Naive thymus-derived CD4-positive, alpha-beta T cell (primary cell): Measurements from ENCODE around the gene LTA4H. TPM values are rescaled to one million over a fixed set of nuclear protein-coding genes. Genes with fewer than 3 reads are reported as not detected.

Source experiments
- ATAC-seq: fragments of 150-1000 bp; cut with Tn5 transposase; 2 replicates; pipeline ENCODE4 v1.10.0; 2021; ENCODE audit warnings: mild to moderate bottlenecking, moderate library complexity
- CTCF ChIA-PET: fragments of 350-600 bp; sonication (Branson Sonifier 250); formaldehyde crosslinking; loops from one replicate; lab custom pipeline; 2021; ENCODE audit warnings: antibody characterized with exemption; lab: Charles Lee
- POLR2A ChIA-PET: fragments of 350-600 bp; sonication (Branson Sonifier 250); formaldehyde crosslinking; loops from one replicate; lab custom pipeline; 2021; ENCODE audit warnings: antibody characterized with exemption, inconsistent platforms; lab: Charles Lee
- DNase-seq, 9 donors: peaks; one replicate each; pipeline versions ENCODE4 v3.0.0 to v3.0.0-alpha.2; 2020 to 2022; ENCODE audit warnings: mixed read lengths in 1 of 9
- H3K27ac ChIP-seq: one replicate; pipeline ENCODE4 v1.7.0; 2013; ENCODE audit warnings: mild to moderate bottlenecking, low read depth, low read length, moderate library complexity
- H3K27me3 ChIP-seq, 2 donors: one replicate each; pipeline ENCODE4 v1.7.0; 2013; ENCODE audit warnings: low read length in 2 of 2, mild to moderate bottlenecking in 2 of 2, moderate library complexity in 2 of 2; ENCODE audit not compliant: control insufficient read depth in 2 of 2, insufficient read depth in 2 of 2
- H3K36me3 ChIP-seq, 3 experiments: 1 replicate in 2 of 3; 2 replicates in 1 of 3; pipeline ENCODE4 v1.7.0; 2013; ENCODE audit warnings: low read length in 3 of 3, mild to moderate bottlenecking in 3 of 3, moderate library complexity in 1 of 3; ENCODE audit not compliant: insufficient read depth in 3 of 3, control insufficient read depth in 2 of 3
- H3K4me1 ChIP-seq, 2 donors: one replicate each; pipeline ENCODE4 v1.7.0; 2013; ENCODE audit warnings: low read length in 2 of 2, mild to moderate bottlenecking in 2 of 2, moderate library complexity in 1 of 2; ENCODE audit not compliant: control insufficient read depth in 2 of 2, insufficient read depth in 2 of 2
- H3K4me3 ChIP-seq: 2 replicates; pipeline ENCODE4 v1.7.0; 2013; ENCODE audit warnings: mild to moderate bottlenecking, low read length
- H3K9me3 ChIP-seq, 3 experiments: 1 replicate in 2 of 3; 2 replicates in 1 of 3; pipeline ENCODE4 v1.7.0; 2013; ENCODE audit warnings: low read length in 3 of 3; ENCODE audit not compliant: control insufficient read depth in 2 of 3
- H3K27ac Mint-ChIP-seq, 9 donors: one replicate each; pipeline ENCODE4 v1.8.0; 2020 to 2022; ENCODE audit warnings: mixed read lengths in 9 of 9, mild to moderate bottlenecking in 8 of 9, moderate library complexity in 5 of 9, inconsistent platforms in 2 of 9
- H3K27me3 Mint-ChIP-seq, 5 donors: one replicate each; pipeline ENCODE4 v1.8.0; 2021 to 2022; ENCODE audit warnings: mixed read lengths in 5 of 5, mild to moderate bottlenecking in 1 of 5
- H3K36me3 Mint-ChIP-seq, 5 donors: one replicate each; pipeline ENCODE4 v1.8.0; 2020 to 2022; ENCODE audit warnings: mixed read lengths in 5 of 5, mild to moderate bottlenecking in 3 of 5, inconsistent platforms in 1 of 5
- H3K4me1 Mint-ChIP-seq, 7 donors: one replicate each; pipeline ENCODE4 v1.8.0; 2020 to 2022; ENCODE audit warnings: mixed read lengths in 7 of 7, mild to moderate bottlenecking in 3 of 7, inconsistent platforms in 1 of 7
- H3K4me3 Mint-ChIP-seq, 10 donors: one replicate each; pipeline ENCODE4 v1.8.0; 2020 to 2022; ENCODE audit warnings: mild to moderate bottlenecking in 10 of 10, mixed read lengths in 10 of 10, moderate library complexity in 6 of 10, inconsistent platforms in 2 of 10
- H3K9me3 Mint-ChIP-seq, 11 donors: one replicate each; pipeline ENCODE4 v1.8.0; 2020 to 2022; ENCODE audit warnings: mixed read lengths in 11 of 11, mild to moderate bottlenecking in 4 of 11, inconsistent platforms in 1 of 11, moderate library complexity in 1 of 11
- intact Hi-C, 2 donors: fragments of 100-400 bp; cut with micrococcal nuclease; formaldehyde crosslinking; loops; one replicate each; pipeline ENCODE4 v1.15.1; 2023
- polyA plus RNA-seq, 2 donors: library from polyadenylated mRNA; unstranded; fragments of 300-500 nt; fragmentation: Illumina TruSeq; gene quantifications; one replicate each; pipeline ENCODE4 v1.2.3, GENCODE V29; 2021
- total RNA-seq, 6 experiments: library from RNA in 5 of 6; stranded (reverse) in 5 of 6; gene quantifications; 1 replicate in 5 of 6; 2 replicates in 1 of 6; pipeline ENCODE4 v1.2.3 and lab custom pipeline; 2021 to 2026

LTA4H gene
- total and polyA plus RNA-seq, 7 experiments from 2014 or later: 52.5 to 151 (median 70.8) TPM

- Mint-ChIP-seq H3K4me3 (no peak overlapping the region), H3K4me1 (peaks cover 6 to 16% (median 10%) of the 10 kb centered on the region in 7 donors), H3K27ac (no peak overlapping the region), H3K27me3 (no peaks in the 10 kb centered on the region), H3K9me3 (peaks cover 0 to 12% (median 0%) of the 10 kb centered on the region in 11 donors), H3K36me3 (peaks cover 0 to 18% (median 0%) of the 10 kb centered on the region in 5 donors)
- no peak for DNase-seq
- H3K36me3 ChIP-seq: no peaks in the 10 kb centered on the region
- no peaks in the 10 kb centered on the region for H3K9me3 ChIP-seq
- ChIA-PET POLR2A (no interaction called here), CTCF (interaction anchor here (1.1 kb wide), 1 partner anchor 12 kb away, joined by 3 read pairs; no protein-coding TSS in a partner anchor)
- no peak overlapping the region for H3K27ac ChIP-seq
- no peak for ATAC-seq
- intact Hi-C loops: no loop called here
- no peaks in the 10 kb centered on the region for H3K27me3 ChIP-seq
- no peaks in the 10 kb centered on the region for H3K4me1 ChIP-seq
- no peak overlapping the region for H3K4me3 ChIP-seq
Measured at GRCh38 chr12:96053476-96054243, 18.3 kb upstream of the LTA4H start.

DNA sequence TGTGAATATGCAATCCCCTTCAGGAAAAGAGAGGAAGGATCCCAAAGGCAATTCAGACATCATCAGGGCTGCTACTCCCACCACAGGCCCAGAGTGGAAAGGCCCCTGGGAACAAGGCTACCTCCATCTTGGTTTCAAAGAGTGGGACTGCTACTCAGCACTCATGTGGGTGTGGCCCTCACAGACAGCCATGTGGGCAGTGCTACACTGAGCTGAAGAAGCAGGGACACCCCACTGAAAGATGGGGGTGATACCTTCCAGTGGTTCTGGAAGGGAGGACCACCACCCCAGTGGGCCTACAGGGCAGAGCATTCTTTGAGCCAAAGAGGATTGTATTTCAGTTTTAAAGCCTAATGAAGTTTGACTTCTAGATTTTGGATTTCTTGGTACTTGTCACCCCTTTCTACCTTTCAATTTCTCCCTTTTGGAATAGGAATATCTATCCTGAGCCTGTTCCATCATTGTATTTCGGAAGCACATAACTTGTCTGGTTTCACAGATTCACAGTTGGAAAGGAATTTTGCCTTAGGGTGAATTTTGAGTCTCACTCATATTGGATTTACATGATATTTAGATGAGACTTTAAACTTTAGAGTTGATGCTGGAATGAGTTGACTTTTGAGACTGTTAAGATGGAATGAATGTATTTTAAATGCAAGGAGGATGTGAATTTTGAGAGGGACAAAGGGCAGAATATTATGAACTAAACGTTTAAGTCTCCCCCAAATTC, 16.5 kb upstream of the LTA4H start:
- intact Hi-C loops: no loop called here
- H3K4me3 Mint-ChIP-seq: no peak overlapping the region
- ChIA-PET CTCF (no interaction called here), POLR2A (no interaction called here)
- DNase-seq (no peak), ATAC-seq (no peak)
- Histone ChIP-seq H3K27ac (no peak overlapping the region), H3K9me3 (no peaks in the 10 kb centered on the region), H3K27me3 (no peaks in the 10 kb centered on the region), H3K36me3 (no peaks in the 10 kb centered on the region), H3K4me3 (no peak overlapping the region), H3K4me1 (peaks cover 11 to 16% of the 10 kb centered on the region in 2 donors)
- no peak overlapping the region for H3K27ac Mint-ChIP-seq
- no peaks in the 10 kb centered on the region for H3K27me3 Mint-ChIP-seq
- H3K9me3 Mint-ChIP-seq: peaks cover 0 to 10% (median 0%) of the 10 kb centered on the region in 11 donors
- H3K4me1 Mint-ChIP-seq: peaks cover 22 to 30% (median 27%) of the 10 kb centered on the region in 7 donors
- H3K36me3 Mint-ChIP-seq: peaks cover 0 to 18% (median 0%) of the 10 kb centered on the region in 5 donors

GRCh38 chr12:96050139-96050538, 14.8 kb upstream of the LTA4H start:
- ChIA-PET CTCF (no interaction called here), POLR2A (interaction anchor here (1.0 kb wide), 1 partner anchor 14 kb away, joined by 3 read pairs; no protein-coding TSS in a partner anchor)
- Histone ChIP-seq H3K4me1 (peaks cover 11 to 25% of the 10 kb centered on the region in 2 donors), H3K27ac (no peak overlapping the region), H3K4me3 (no peak overlapping the region), H3K36me3 (no peaks in the 10 kb centered on the region), H3K9me3 (no peaks in the 10 kb centered on the region), H3K27me3 (no peaks in the 10 kb centered on the region)
- DNase-seq: no peak
- intact Hi-C loops: no loop called here
- peaks cover 0 to 18% (median 0%) of the 10 kb centered on the region in 5 donors for H3K36me3 Mint-ChIP-seq
- peaks cover 33 to 39% (median 36%) of the 10 kb centered on the region in 7 donors for H3K4me1 Mint-ChIP-seq
- no peak for ATAC-seq
- H3K4me3 Mint-ChIP-seq: no peak overlapping the region
- H3K27ac Mint-ChIP-seq: no peak overlapping the region
- H3K9me3 Mint-ChIP-seq: peaks cover 0 to 10% (median 0%) of the 10 kb centered on the region in 11 donors
- H3K27me3 Mint-ChIP-seq: no peaks in the 10 kb centered on the region

DNA sequence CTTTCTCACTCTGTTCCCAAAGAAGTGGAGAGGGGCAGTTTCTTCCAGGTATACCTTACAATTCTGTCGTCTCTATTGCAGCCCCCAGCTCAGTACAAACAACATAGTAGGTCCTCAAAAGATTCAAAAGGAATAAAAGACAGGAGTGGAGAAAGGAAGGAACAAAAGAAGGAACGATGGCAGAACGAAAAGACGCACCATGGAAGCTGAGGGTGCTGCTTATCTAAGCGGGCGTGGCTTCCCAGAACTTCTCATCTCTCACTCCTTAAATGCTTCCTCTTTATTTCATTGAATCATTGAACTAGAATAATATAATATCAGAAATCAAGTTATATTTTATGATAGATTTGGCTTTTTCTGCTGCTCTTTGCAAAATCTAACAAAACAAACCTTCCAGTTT, 13.7 kb upstream of the LTA4H start:
- Histone ChIP-seq H3K36me3 (no peaks in the 10 kb centered on the region), H3K4me1 (peaks cover 11 to 25% of the 10 kb centered on the region in 2 donors), H3K27ac (no peak overlapping the region), H3K4me3 (no peak overlapping the region), H3K27me3 (no peaks in the 10 kb centered on the region), H3K9me3 (no peaks in the 10 kb centered on the region)
- Mint-ChIP-seq H3K4me3 (no peak overlapping the region), H3K27me3 (no peaks in the 10 kb centered on the region), H3K4me1 (peaks cover 40 to 47% (median 42%) of the 10 kb centered on the region in 7 donors), H3K36me3 (peaks cover 0 to 21% (median 0%) of the 10 kb centered on the region in 5 donors), H3K27ac (peak overlapping the region in 3 of 9 donors; percentile 27 to 75 (median 65)), H3K9me3 (peaks cover 0 to 9% (median 0%) of the 10 kb centered on the region in 11 donors)
- no peak for ATAC-seq
- ChIA-PET POLR2A (no interaction called here), CTCF (interaction anchor here (0.6 kb wide), 1 partner anchor 38 kb away, joined by 3 read pairs; no protein-coding TSS in a partner anchor)
- intact Hi-C loops: no loop called here
- DNase-seq: no peak

DNA sequence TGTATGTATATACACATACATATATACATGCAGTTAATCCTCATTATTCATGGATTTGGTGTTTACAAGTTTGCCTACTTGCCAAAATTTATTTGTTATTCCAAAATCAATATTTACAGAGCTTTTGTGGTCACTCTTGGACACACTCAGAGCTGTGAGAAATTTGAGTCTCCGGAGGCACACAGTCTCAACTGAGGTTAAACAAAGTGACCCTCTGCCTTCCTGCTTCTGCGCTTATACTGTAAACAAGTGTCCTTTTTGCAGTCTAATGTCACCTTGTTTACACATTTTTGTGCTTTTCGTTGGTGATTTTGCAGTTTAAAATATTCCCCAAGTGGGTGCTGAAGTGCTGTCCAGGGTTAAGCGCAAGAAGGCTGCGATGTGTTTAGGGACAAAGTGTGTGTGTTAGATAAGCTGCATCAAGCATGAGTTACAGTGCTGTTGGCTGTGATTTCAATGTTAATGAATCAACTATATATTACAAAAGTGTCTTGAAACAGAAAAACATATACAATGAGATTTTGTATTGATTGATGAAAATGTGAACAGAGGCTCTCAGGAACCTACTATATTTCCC, 13.1 kb upstream of the LTA4H start:
- H3K4me3 Mint-ChIP-seq: peak overlapping the region; percentile 11 to 89 (median 76)
- Histone ChIP-seq H3K4me3 (no peak overlapping the region), H3K27me3 (no peaks in the 10 kb centered on the region), H3K27ac (peak overlapping the region; percentile 60), H3K36me3 (no peaks in the 10 kb centered on the region), H3K9me3 (no peaks in the 10 kb centered on the region), H3K4me1 (peaks cover 11 to 25% of the 10 kb centered on the region in 2 donors)
- intact Hi-C loops: no loop called here
- POLR2A ChIA-PET: interaction anchor here (0.8 to 2.3 kb wide), 3 partner anchors 13 to 352 kb away, joined by 3 to 10 read pairs (median 4); partner anchors contain the start of genes CDK17 and LTA4H
- peaks cover 0 to 20% (median 0%) of the 10 kb centered on the region in 5 donors for H3K36me3 Mint-ChIP-seq
- no peaks in the 10 kb centered on the region for H3K27me3 Mint-ChIP-seq
- ATAC-seq (no peak), DNase-seq (no peak)
- peaks cover 39 to 53% (median 46%) of the 10 kb centered on the region in 7 donors for H3K4me1 Mint-ChIP-seq
- H3K9me3 Mint-ChIP-seq: peaks cover 0 to 7% (median 0%) of the 10 kb centered on the region in 11 donors
- peak overlapping the region; percentile 64 to 97 (median 91) for H3K27ac Mint-ChIP-seq
- CTCF ChIA-PET: no interaction called here
